Neural cell (in vitro differentiated cells): ENCODE data around the gene ATP23.

Source experiments
- CTCF ChIP-seq: fragments of 450-650 bp; IDR thresholded peaks from 2 replicates; pipeline ENCODE4 v1.5.1; 2014; ENCODE audit warnings: antibody characterized with exemption, mild to moderate bottlenecking, moderate library complexity; ENCODE audit not compliant: poor library complexity, severe bottlenecking
- EP300 ChIP-seq: fragments of 450-650 bp; conservative IDR thresholded peaks from 2 replicates; pipeline ENCODE4 v1.6.1; 2014; ENCODE audit warnings: antibody characterized with exemption, mild to moderate bottlenecking, moderate library complexity; ENCODE audit not compliant: poor library complexity, severe bottlenecking
- EZH2 ChIP-seq: fragments of 200-600, 300-800 bp; shearing (Covaris generic), sonication (generic); IDR thresholded peaks from 2 replicates; pipeline ENCODE4 v1.6.1; 2014; ENCODE audit warnings: antibody characterized with exemption, low read length, borderline replicate concordance, mild to moderate bottlenecking; ENCODE audit not compliant: insufficient read depth, poor library complexity, severe bottlenecking
- MXI1 ChIP-seq: fragments of 450-650 bp; conservative IDR thresholded peaks from 2 replicates; pipeline ENCODE4 v1.6.1; 2014; ENCODE audit warnings: antibody characterized with exemption, mild to moderate bottlenecking; ENCODE audit not compliant: poor library complexity, severe bottlenecking
- POLR2AphosphoS5 ChIP-seq: IDR thresholded peaks from 2 replicates; pipeline ENCODE4 v1.6.1; 2012
- RAD21 ChIP-seq: fragments of 450-650 bp; conservative IDR thresholded peaks from 2 replicates; pipeline ENCODE4 v1.6.1; 2014; ENCODE audit warnings: antibody characterized with exemption, mild to moderate bottlenecking, moderate library complexity
- REST ChIP-seq: IDR thresholded peaks from 2 replicates; pipeline ENCODE4 v1.6.1; 2012; ENCODE audit warnings: borderline replicate concordance
- SMC3 ChIP-seq: fragments of 450-650 bp; conservative IDR thresholded peaks from 2 replicates; pipeline ENCODE4 v1.6.1; 2014; ENCODE audit warnings: antibody characterized with exemption, mild to moderate bottlenecking, moderate library complexity; ENCODE audit not compliant: poor library complexity
- TAF1 ChIP-seq: IDR thresholded peaks from 2 replicates; pipeline ENCODE4 v1.6.1; 2012; ENCODE audit warnings: low read depth

- TF ChIP-seq CTCF: no peak
- TF ChIP-seq EZH2: no peak
- no peak for TF ChIP-seq POLR2AphosphoS5
- TF ChIP-seq TAF1: no peak
- TF ChIP-seq EP300: no peak
- TF ChIP-seq REST: no peak
- TF ChIP-seq RAD21: no peak
- TF ChIP-seq MXI1: no peak
- no peak for TF ChIP-seq SMC3
Observed at GRCh38 chr12:57899010-57899662, 42.2 kb upstream of the ATP23 start.
